WTC11 (cell line): ENCODE measurements around the gene FAM20B.

Experiments
- ELF4 ChIP-seq: sonication (generic); formaldehyde crosslinking; IDR thresholded peaks from 2 replicates; pipeline ENCODE4 v1.8.1; 2022; ENCODE audit warnings: low read depth, mild to moderate bottlenecking, moderate library complexity, missing genetic modification reagents
- FOXJ3 ChIP-seq: sonication (generic); formaldehyde crosslinking; IDR thresholded peaks from 2 replicates; pipeline ENCODE4 v1.9.0; 2021; ENCODE audit warnings: missing genetic modification reagents, mild to moderate bottlenecking, borderline replicate concordance
- FOXP1 ChIP-seq: sonication (generic); formaldehyde crosslinking; IDR thresholded peaks from 2 replicates; pipeline ENCODE4 v1.8.0; 2022; ENCODE audit warnings: missing genetic modification reagents, mild to moderate bottlenecking, moderate library complexity, borderline replicate concordance
- GABPB1 ChIP-seq: sonication (generic); formaldehyde crosslinking; IDR thresholded peaks from 2 replicates; pipeline ENCODE4 v1.8.1; 2023; ENCODE audit warnings: mild to moderate bottlenecking, missing genetic modification reagents
- JAZF1 ChIP-seq: fragments of 250-450 bp; sonication (Bioruptor Pico); IDR thresholded peaks from 2 replicates; pipeline ENCODE4 v1.9.0; 2021; ENCODE audit warnings: moderate library complexity, mild to moderate bottlenecking, inconsistent platforms
- TEAD4 ChIP-seq: sonication (generic); formaldehyde crosslinking; IDR thresholded peaks from 2 replicates; pipeline ENCODE4 v1.8.0; 2022; ENCODE audit warnings: mild to moderate bottlenecking, missing genetic modification reagents
- ZNF232 ChIP-seq: sonication (generic); formaldehyde crosslinking; IDR thresholded peaks from 2 replicates; pipeline ENCODE4 v1.8.0; 2022; ENCODE audit warnings: mild to moderate bottlenecking, missing genetic modification reagents
- TF ChIP-seq, protein P1 (sequence below): fragments of 200-600 bp; IDR thresholded peaks from 2 replicates; pipeline ENCODE4 v1.8.0; 2022; ENCODE audit warnings: antibody characterized with exemption
- TF ChIP-seq, protein P2 (sequence below): fragments of 250-450 bp; sonication (Bioruptor Pico); IDR thresholded peaks from 2 replicates; pipeline ENCODE4 v2.1.2; 2022; ENCODE audit warnings: mild to moderate bottlenecking, moderate library complexity
- TF ChIP-seq, protein P3 (sequence below): fragments of 250-450 bp; sonication (Bioruptor Pico); conservative IDR thresholded peaks from 2 replicates; pipeline ENCODE4 v1.9.0; 2021; ENCODE audit warnings: mild to moderate bottlenecking
- TF ChIP-seq, protein P4 (sequence below): sonication (generic); formaldehyde crosslinking; IDR thresholded peaks from 2 replicates; pipeline ENCODE4 v1.8.0; 2023; ENCODE audit warnings: missing genetic modification reagents
- TF ChIP-seq, protein P5 (sequence below): sonication (generic); formaldehyde crosslinking; IDR thresholded peaks from 2 replicates; pipeline ENCODE4 v1.8.0; 2022; ENCODE audit warnings: mild to moderate bottlenecking, missing genetic modification reagents

DNA sequence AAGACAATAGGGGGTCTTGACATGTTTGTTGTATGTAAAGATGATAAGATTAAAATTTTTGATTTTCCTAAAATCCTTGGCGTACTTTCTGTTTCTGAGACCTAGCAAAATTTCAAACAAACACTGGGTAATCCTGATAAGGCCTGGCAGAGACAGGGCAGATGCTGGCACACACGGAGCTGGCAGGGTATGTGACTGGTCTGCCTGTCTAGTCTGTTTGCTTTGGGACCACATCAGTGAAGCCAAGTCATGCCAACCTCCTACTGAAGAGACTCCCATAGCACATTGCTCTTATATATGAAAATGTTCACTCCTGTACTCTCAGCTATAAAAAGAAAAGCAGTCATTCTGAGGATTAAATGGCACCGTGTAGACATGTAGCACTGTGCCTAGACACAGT is 70.2 kb downstream of the FAM20B start:
- no peak for TF ChIP-seq FOXJ3 (CRISPR knock-in tag)
- TF ChIP-seq, protein P1, sequence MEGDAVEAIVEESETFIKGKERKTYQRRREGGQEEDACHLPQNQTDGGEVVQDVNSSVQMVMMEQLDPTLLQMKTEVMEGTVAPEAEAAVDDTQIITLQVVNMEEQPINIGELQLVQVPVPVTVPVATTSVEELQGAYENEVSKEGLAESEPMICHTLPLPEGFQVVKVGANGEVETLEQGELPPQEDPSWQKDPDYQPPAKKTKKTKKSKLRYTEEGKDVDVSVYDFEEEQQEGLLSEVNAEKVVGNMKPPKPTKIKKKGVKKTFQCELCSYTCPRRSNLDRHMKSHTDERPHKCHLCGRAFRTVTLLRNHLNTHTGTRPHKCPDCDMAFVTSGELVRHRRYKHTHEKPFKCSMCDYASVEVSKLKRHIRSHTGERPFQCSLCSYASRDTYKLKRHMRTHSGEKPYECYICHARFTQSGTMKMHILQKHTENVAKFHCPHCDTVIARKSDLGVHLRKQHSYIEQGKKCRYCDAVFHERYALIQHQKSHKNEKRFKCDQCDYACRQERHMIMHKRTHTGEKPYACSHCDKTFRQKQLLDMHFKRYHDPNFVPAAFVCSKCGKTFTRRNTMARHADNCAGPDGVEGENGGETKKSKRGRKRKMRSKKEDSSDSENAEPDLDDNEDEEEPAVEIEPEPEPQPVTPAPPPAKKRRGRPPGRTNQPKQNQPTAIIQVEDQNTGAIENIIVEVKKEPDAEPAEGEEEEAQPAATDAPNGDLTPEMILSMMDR, result no peak
- TF ChIP-seq GABPB1 (CRISPR knock-in tag), result no peak
- TF ChIP-seq ELF4 (CRISPR knock-in tag), result no peak
- TF ChIP-seq, protein P2, sequence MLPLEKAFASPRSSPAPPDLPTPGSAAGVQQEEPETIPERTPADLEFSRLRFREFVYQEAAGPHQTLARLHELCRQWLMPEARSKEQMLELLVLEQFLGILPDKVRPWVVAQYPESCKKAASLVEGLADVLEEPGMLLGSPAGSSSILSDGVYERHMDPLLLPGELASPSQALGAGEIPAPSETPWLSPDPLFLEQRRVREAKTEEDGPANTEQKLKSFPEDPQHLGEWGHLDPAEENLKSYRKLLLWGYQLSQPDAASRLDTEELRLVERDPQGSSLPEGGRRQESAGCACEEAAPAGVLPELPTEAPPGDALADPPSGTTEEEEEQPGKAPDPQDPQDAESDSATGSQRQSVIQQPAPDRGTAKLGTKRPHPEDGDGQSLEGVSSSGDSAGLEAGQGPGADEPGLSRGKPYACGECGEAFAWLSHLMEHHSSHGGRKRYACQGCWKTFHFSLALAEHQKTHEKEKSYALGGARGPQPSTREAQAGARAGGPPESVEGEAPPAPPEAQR (CRISPR knock-in tag), result no peak
- no peak for TF ChIP-seq TEAD4
- TF ChIP-seq, protein P3, sequence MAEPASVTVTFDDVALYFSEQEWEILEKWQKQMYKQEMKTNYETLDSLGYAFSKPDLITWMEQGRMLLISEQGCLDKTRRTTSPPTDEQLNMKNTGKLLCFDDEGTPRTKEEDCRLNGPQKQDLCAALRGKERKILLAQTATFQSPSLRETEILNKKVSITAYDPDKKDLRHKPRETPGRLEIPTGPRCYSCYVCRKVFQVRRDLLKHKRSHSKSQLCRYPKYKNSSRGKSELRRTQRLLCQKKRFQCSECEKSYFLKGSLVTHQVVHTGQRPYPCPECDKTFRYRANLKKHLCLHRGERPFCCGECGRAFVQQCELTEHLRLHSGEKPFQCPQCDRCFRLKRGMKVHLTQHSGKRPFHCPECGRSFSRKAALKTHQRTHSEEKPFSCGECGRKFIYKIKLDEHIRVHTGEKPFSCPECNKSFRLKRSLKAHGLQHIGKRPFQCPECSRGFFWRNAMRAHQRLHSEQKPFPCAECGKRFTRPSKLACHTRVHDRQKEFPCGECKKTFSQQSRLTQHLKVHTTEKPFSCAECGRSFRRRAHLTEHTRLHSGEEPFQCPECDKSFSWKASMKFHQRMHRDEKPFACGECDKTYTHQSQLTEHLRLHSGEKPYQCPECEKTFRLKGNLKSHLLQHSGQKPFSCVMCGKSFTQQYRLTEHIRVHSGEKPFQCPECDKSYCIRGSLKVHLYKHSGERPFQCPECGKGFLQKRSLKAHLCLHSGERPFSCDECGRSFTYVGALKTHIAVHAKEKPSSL, result no peak
- TF ChIP-seq JAZF1 (CRISPR knock-in tag), result no peak
- no peak for TF ChIP-seq FOXP1
- TF ChIP-seq, protein P4, sequence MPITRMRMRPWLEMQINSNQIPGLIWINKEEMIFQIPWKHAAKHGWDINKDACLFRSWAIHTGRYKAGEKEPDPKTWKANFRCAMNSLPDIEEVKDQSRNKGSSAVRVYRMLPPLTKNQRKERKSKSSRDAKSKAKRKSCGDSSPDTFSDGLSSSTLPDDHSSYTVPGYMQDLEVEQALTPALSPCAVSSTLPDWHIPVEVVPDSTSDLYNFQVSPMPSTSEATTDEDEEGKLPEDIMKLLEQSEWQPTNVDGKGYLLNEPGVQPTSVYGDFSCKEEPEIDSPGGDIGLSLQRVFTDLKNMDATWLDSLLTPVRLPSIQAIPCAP (CRISPR knock-in tag), result no peak
- TF ChIP-seq, protein P5, sequence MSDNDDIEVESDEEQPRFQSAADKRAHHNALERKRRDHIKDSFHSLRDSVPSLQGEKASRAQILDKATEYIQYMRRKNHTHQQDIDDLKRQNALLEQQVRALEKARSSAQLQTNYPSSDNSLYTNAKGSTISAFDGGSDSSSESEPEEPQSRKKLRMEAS (CRISPR knock-in tag), result no peak
- no peak for TF ChIP-seq ZNF232 (CRISPR knock-in tag)
